ENCODE data around the gene CENPN.

Gene CENPN

DNA sequence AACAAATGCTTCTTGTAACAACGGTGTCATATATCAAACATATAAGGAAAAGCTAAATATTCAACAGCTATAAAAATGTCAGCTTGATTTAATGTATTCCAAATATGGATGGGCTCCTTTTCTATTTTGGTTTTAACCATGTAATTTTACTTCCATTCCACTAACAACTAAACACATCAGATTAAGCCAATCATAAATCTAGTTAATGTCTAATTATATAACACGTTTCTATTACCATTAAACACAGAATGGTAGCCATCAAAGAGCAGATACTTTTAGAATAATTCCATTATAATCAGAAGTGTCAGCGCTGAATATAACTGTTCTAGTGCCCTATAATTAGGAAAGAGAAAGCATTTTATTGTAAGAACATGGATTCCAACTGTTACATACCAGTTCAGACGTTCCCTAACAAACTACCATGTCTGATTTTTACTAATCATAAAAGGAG, 10.3 kb upstream of the CENPN start:
- H3K4me3 ChIP-seq, result no peak overlapping the region
- in situ Hi-C loops (cut with MboI; ENCODE audit: low sequenced_read_pairs), result no loop called here
- no peaks in the 10 kb centered on the region for H3K9me3 ChIP-seq
- no peaks in the 10 kb centered on the region for H3K27me3 ChIP-seq (ENCODE audit: low read depth)
- H3K4me1 ChIP-seq, result peaks cover 15% of the 10 kb centered on the region
- H3K36me3 ChIP-seq (replicated peaks), result no peaks in the 10 kb centered on the region; the same call in none of the 2 replicates
- no peak for DNase-seq (ENCODE audit: low spot score in 2 of 2)

DNA sequence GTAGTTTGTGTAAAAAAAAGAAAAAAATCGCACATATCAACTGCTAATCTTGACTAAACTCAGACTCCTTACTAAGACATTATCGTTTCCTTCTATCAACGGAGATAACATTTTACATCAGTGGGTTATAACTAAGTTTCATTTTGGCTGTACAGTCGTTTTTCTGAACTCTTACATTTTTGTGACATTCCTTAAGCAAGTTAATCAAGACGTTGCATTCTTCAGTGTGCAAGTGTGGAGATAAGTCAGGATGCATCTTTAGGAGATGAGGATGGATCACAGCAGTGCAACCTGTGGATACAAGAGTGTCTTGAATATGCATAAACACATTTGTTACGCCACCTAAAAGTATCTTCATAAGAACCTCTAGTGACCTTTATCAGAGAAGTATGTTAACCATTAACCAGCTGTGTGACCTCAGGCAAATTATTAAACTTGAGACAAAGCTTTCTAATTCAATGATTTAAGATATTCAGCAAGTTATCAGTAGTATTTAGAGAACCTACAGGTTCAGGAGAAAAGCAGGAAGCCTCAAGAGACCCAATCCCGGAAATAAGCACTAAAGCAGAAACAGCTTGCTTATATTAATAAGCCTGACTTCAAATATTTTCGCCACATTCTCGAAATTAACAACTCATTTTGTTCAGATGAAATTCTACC, 9.7 kb upstream of the CENPN start:
- no peak for DNase-seq (ENCODE audit: low spot score in 2 of 2)
- no peaks in the 10 kb centered on the region for H3K9me3 ChIP-seq
- no peaks in the 10 kb centered on the region; the same call in none of the 2 replicates for H3K36me3 ChIP-seq (replicated peaks)
- in situ Hi-C loops (cut with MboI; ENCODE audit: low sequenced_read_pairs), result no loop called here
- H3K4me3 ChIP-seq, result no peak overlapping the region
- peaks cover 17% of the 10 kb centered on the region for H3K4me1 ChIP-seq
- H3K27me3 ChIP-seq (ENCODE audit: low read depth), result no peaks in the 10 kb centered on the region

DNA sequence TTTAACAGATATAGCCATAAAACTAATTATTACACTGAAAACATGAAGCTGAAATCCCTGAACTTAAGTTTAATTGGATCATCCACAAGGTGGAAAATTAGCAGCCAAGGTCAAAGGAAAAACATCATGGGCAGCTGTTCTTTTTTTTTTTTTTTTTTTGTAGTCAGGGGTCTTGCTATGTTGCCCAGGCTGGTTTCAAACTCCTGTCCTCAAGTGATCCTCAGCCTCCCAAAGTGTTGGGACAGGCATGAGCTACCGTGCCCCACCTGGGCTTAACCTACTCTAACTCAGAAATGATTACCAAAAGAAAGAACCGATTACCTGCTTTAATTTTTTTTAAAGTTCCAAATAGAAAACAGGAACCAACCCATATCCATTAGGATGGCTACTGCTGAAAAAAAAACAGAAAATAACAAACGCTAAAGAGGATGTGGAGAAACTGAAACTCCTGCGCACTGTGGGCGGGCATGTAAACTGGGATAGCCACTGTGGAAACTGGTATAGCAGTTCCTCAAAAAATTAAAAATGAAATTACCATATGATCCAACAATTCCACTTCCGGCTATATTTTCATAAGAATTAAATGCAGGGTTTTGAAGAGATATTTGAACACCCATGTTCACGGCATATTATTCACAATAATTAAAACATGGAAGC, 8.9 kb upstream of the CENPN start:
- no peak for DNase-seq (ENCODE audit: low spot score in 2 of 2)
- Histone ChIP-seq H3K4me3 (no peak overlapping the region), H3K4me1 (peaks cover 17% of the 10 kb centered on the region), H3K36me3 (replicated peaks) (no peaks in the 10 kb centered on the region; the same call in none of the 2 replicates), H3K9me3 (no peaks in the 10 kb centered on the region), H3K27me3 (ENCODE audit: low read depth) (no peaks in the 10 kb centered on the region)
- in situ Hi-C loops (cut with MboI; ENCODE audit: low sequenced_read_pairs), result no loop called here

DNA sequence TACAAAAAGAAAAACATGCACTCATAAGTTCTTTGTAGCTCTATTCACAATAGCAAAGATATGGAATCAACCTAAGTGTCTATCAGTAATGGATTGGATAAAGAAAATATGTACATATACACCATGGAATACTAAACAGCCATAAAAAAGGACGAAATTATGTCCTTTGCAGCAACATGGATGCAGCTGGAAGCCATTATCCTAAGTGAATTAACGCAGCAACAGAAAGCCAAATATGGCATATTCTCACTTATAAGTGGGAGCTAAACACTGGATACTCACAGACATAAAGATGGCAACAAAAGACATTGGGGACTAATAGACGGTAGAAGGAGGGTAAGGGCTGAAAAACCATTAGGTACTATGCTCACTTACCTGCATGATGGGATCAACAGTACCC, 6.1 kb upstream of the CENPN start:
- peaks cover 27% of the 10 kb centered on the region for H3K4me1 ChIP-seq

DNA sequence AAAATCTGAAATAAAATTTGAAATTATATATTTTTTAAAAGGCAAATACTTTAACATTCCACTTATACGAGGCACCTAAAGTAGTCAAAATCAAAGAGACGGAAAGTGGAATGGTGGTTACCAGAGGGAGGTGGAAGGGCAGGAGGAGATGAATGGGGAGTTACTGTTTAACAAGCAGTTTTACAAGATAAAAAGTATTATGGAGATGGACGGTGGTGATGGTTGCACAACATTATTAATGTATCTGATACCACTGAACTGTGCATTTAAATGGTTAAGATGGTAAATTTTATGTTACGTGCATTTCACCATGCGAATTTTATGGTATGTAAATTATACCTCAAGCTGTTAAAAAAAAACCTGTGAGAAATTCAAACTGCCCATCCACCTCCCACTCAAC, 5.7 kb upstream of the CENPN start:
- H3K4me1 ChIP-seq, result peaks cover 26% of the 10 kb centered on the region
- H3K27me3 ChIP-seq (ENCODE audit: low read depth), result no peaks in the 10 kb centered on the region
- in situ Hi-C loops (cut with MboI; ENCODE audit: low sequenced_read_pairs), result no loop called here

More for the DNA sequence above, 6.1 kb upstream of the CENPN start:
- Histone ChIP-seq H3K27me3 (ENCODE audit: low read depth) (no peaks in the 10 kb centered on the region), H3K4me3 (no peak overlapping the region), H3K9me3 (no peaks in the 10 kb centered on the region), H3K36me3 (replicated peaks) (no peaks in the 10 kb centered on the region; the same call in none of the 2 replicates)
- in situ Hi-C loops (cut with MboI; ENCODE audit: low sequenced_read_pairs), result no loop called here
- DNase-seq (ENCODE audit: low spot score in 2 of 2), result no peak

DNA sequence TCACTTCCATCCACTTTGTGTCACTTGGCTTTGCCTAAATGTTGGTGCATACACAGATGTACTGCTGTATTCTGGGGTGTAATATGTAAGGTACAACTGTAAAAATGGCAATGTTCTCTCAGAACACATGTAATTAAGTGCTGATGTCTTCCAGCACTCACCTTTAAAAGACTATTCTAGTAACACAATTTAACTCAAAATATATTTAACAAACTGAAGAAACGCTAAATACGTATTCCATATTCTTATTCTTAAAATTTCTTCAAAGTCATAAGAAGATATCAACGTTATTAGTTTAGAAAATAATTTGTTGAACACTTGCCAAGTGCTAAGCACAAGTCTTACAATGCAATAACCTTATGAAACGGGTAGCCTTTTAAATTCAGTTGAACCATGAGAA, 4.0 kb upstream of the CENPN start:
- Histone ChIP-seq H3K9me3 (no peaks in the 10 kb centered on the region), H3K4me3 (no peak overlapping the region)

More for the DNA sequence above, 5.7 kb upstream of the CENPN start:
- Histone ChIP-seq H3K36me3 (replicated peaks) (no peaks in the 10 kb centered on the region; the same call in none of the 2 replicates), H3K9me3 (no peaks in the 10 kb centered on the region), H3K4me3 (no peak overlapping the region)
- peak in 1 of 2 experiments; percentile 28 for DNase-seq (ENCODE audit: low spot score in 2 of 2)

DNA sequence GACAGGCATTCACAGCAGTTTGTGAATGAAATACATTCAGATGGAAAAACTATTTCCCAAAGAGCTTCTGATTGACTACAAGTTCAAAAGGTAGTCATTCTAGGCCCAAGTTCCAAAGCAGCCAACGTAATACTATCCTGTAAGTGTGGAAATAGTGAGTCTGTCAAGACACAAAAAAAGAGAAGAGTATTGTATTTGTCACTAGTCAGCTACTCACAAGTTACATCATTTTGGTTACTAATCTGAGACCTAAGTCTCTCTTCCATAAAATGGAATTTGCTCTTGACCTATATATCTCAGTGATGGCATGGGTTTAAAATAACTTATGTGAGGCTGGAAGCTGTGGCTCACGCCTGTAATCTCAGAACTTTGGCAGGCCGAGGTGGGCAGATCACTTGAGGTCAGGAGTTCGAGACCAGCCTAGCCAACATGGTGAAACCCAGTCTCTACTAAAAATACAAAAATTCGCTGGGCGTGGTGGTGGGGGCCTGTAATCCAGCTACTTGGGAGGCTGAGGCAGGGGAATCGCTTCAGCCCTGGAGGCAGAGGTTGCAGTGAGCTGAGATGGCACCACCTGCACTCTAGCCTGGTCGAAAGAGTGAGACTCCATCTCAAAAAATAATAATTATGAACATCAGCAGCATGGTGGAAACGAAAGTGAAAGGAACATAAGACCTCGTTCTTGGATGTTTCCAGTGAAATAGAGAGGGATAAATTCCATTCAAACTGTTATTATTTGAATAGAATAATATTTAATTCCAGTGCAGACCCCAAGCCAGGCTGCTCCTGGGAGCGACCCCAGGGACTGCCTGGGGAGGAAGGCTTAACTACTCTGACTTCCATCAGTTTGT, 3.2 kb upstream of the CENPN start:
- DNase-seq (ENCODE audit: low spot score in 2 of 2), result no peak
- Histone ChIP-seq H3K4me3 (no peak overlapping the region), H3K4me1 (peaks cover 18% of the 10 kb centered on the region), H3K27me3 (ENCODE audit: low read depth) (no peaks in the 10 kb centered on the region), H3K36me3 (replicated peaks) (no peaks in the 10 kb centered on the region; the same call in 1 of the 2 replicates), H3K9me3 (no peaks in the 10 kb centered on the region)
- in situ Hi-C loops (cut with MboI; ENCODE audit: low sequenced_read_pairs), result no loop called here

More for the DNA sequence above, 4.0 kb upstream of the CENPN start:
- DNase-seq (ENCODE audit: low spot score in 2 of 2), result no peak
- in situ Hi-C loops (cut with MboI; ENCODE audit: low sequenced_read_pairs), result no loop called here
- no peaks in the 10 kb centered on the region; the same call in 1 of the 2 replicates for H3K36me3 ChIP-seq (replicated peaks)
- peaks cover 16% of the 10 kb centered on the region for H3K4me1 ChIP-seq
- H3K27me3 ChIP-seq (ENCODE audit: low read depth), result no peaks in the 10 kb centered on the region

DNA sequence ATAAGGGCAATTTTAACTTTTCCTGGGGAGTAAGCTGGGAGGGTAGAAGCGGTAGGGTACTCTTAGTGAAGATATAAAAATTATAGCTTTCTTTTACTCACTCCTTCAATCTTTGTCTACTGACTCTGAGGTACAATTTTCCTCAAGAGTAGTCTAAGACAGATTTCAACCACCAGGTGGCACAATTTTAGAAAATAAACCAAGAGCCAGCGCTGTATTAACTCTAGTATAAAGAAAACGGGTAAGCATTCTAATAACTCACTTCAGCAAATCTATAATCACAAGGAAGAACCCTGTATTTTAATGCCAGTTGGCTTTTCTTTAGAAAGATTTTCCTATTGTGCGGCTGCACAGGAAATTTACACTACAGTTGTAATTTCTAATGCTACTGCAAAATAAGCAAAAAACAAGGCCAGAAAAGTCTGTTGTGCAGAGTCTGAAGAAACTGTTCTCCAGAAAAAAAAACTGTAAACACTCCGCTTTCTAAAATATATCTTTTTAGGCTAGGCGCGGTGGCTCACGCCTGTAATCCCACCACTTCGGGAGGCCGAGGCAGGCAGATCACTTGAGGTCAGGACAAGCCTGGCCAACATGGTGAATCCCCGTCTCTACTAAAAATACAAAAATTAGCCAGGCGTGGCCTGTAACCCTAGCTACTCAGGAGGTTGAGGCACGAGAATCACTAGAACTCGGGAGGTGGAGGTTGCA, 2.2 kb upstream of the CENPN start:
- DNase-seq (ENCODE audit: low spot score in 2 of 2), result peak; percentile 54 to 68
- in situ Hi-C loops (cut with MboI; ENCODE audit: low sequenced_read_pairs), result no loop called here
- peak overlapping the region; percentile 97 for H3K4me3 ChIP-seq

DNA sequence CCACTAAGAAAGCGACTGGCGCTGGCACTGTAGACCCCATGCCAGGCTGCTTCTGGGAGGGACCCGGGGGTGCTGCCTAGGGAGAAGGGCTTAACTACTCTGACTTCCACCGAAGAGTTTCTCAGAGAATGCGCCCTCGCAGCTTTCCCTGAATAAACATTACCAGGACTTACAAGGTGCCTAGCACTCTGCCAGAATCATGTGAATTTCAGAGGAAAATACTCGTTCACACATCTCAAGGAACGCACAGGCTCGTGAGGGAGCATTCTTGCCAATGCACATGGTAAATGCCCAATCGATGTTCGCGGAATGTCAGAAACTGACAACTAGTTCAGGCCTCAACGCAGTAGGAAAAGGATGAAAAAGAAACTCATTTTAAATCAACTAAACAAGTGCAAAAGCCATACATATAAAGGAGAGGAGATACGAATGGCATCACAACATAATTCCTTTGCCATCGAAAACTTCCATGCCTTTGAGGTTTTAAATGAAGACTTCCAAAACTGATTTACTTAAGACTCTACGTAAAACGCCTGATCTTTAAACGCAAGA, 1.3 kb upstream of the CENPN start:
- peaks cover 18% of the 10 kb centered on the region for H3K4me1 ChIP-seq
- peaks cover 3% of the 10 kb centered on the region; the same call in 1 of the 2 replicates for H3K36me3 ChIP-seq (replicated peaks)
- H3K9me3 ChIP-seq, result no peaks in the 10 kb centered on the region
- peak overlapping the region; percentile 97 for H3K4me3 ChIP-seq
- in situ Hi-C loops (cut with MboI; ENCODE audit: low sequenced_read_pairs), result no loop called here
- DNase-seq (ENCODE audit: low spot score in 2 of 2), result peak in 1 of 2 experiments; percentile 23
- no peaks in the 10 kb centered on the region for H3K27me3 ChIP-seq (ENCODE audit: low read depth)

More for the DNA sequence above, 2.2 kb upstream of the CENPN start:
- Histone ChIP-seq H3K4me1 (peaks cover 18% of the 10 kb centered on the region), H3K9me3 (no peaks in the 10 kb centered on the region), H3K36me3 (replicated peaks) (peaks cover 3% of the 10 kb centered on the region; the same call in 1 of the 2 replicates), H3K27me3 (ENCODE audit: low read depth) (no peaks in the 10 kb centered on the region)

DNA sequence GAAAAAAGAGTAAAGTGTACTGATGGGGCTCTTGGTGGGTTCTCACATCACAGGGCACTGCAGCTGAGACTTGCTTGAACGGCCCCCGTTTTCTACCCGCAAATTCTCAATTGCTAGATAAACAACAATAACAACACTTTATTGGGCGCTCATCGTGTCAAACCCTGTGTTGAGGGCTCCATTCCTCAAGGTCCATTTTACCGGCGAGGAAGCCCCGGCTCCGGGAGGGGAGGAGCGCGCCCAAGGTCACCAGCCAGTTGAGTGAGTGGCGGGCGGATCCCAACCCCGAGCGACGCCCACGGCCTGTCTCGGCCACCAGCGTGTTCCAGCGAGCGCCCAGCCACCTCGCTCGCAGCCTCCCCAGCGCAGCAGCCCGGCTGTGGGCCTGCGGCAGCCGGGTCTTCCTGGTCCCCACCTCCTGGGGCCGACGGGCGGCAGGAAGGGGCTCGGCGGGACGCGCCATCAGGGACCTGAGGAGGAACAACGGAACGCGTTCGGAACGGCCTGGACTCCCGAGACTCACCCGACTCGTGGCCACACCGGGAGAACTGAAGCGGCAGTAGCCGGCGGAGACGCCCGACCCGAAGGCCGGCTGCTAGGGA, 702 bp upstream of the CENPN start:
- Histone ChIP-seq H3K9me3 (no peaks in the 10 kb centered on the region), H3K4me3 (peak overlapping the region; percentile 97), H3K4me1 (peaks cover 18% of the 10 kb centered on the region), H3K36me3 (replicated peaks) (peaks cover 3% of the 10 kb centered on the region; the same call in 1 of the 2 replicates), H3K27me3 (ENCODE audit: low read depth) (no peaks in the 10 kb centered on the region)
- in situ Hi-C loops (cut with MboI; ENCODE audit: low sequenced_read_pairs), result no loop called here
- DNase-seq (ENCODE audit: low spot score in 2 of 2), result peak; percentile 41 to 81

DNA sequence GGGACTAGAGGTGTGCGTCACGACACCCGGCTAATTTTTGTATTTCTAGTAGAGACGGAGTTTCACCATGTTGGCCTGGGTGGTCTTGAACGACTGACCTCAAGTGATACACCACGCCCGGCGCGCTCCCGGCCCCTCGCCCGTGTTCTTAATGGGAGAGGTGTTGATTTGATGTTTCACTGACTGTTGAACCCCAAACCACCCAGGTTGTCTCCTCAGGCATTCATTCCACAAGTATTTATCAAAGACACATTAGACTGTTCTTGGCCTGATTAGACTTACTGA, 1.4 kb downstream of the CENPN start:
- peak overlapping the region; percentile 97 for H3K4me3 ChIP-seq
- peaks cover 24% of the 10 kb centered on the region for H3K36me3 ChIP-seq (replicated peaks)
- in situ Hi-C loops (cut with MboI; ENCODE audit: low sequenced_read_pairs), result no loop called here

DNA sequence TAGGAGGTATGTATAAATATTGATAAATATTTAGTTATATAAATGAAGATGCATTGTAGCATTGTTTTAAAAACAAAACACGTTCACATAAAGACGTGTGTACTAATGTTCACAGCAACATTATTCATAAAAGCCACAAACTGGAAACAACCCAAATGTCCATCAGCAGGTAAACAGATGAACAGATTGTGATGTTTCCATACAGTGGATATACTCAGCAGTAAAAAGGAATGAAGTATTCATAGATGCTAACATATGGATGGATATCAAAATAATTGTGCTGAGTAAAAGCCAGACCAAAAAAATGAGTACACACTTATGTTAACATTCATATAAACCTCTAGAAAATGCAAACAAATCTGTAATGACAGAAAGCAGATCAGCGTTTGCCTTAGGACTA, 6.0 kb downstream of the CENPN start:
- Histone ChIP-seq H3K27me3 (ENCODE audit: low read depth) (no peaks in the 10 kb centered on the region), H3K4me1 (peaks cover 2% of the 10 kb centered on the region; the same call in 1 of the 2 replicates), H3K36me3 (replicated peaks) (peaks cover 68% of the 10 kb centered on the region), H3K9me3 (no peaks in the 10 kb centered on the region), H3K4me3 (no peak overlapping the region)
- in situ Hi-C loops (cut with MboI; ENCODE audit: low sequenced_read_pairs), result no loop called here
- no peak for DNase-seq (ENCODE audit: low spot score in 2 of 2)

More for the DNA sequence above, 1.4 kb downstream of the CENPN start:
- Histone ChIP-seq H3K4me1 (peaks cover 12% of the 10 kb centered on the region), H3K27me3 (ENCODE audit: low read depth) (no peaks in the 10 kb centered on the region), H3K9me3 (no peaks in the 10 kb centered on the region)
- DNase-seq (ENCODE audit: low spot score in 2 of 2), result no peak

DNA sequence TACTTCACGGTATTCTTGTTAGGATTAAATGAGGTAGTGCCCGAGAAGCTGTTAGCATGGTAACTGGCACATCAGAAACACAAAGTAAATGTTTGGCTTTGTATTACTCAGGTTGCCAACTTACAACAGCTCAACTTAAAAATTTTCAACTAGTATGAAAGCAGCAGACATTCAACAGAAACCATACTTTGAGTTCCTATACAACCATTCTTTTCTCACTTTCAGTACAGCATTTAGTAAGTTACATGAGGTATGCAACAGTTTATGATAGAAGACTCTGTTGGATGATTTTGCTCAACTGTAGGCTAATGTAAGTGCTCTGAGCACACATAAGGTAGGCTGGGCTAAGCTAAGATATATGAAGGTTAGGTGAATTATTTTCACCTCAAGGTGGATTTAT, 7.7 kb downstream of the CENPN start:
- DNase-seq (ENCODE audit: low spot score in 2 of 2), result no peak
- H3K4me1 ChIP-seq, result no peaks in the 10 kb centered on the region
- in situ Hi-C loops (cut with MboI; ENCODE audit: low sequenced_read_pairs), result no loop called here
- H3K36me3 ChIP-seq (replicated peaks), result peaks cover 82% of the 10 kb centered on the region
- H3K4me3 ChIP-seq, result no peak overlapping the region
- no peaks in the 10 kb centered on the region for H3K27me3 ChIP-seq (ENCODE audit: low read depth)
- no peaks in the 10 kb centered on the region for H3K9me3 ChIP-seq

Data from HAP-1 (cell line).